Measurements from ENCODE around the gene TUNAR.

The TUNAR gene

DNA sequence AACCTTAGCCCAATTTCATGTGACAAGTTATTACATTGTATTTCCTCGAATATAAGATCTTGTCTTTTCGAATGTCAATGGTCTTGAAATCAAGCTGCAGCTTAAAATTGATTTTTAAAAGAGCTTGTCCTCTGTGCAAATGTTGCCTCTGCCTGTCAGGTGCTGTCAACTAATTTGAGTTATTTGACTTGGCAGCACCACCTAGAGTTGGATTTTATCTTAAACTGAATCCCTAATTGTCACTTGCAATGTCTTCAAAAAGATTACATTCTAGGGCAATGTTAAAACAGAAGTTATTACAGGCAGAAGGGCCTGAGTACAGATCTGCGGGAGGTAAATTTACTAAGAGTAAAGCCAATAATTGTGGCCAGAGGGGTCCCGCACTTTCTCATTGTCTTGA lies 26.2 kb upstream of the TUNAR start:
- H3K27ac ChIP-seq: no peak overlapping the region
- TF ChIP-seq, protein P1, sequence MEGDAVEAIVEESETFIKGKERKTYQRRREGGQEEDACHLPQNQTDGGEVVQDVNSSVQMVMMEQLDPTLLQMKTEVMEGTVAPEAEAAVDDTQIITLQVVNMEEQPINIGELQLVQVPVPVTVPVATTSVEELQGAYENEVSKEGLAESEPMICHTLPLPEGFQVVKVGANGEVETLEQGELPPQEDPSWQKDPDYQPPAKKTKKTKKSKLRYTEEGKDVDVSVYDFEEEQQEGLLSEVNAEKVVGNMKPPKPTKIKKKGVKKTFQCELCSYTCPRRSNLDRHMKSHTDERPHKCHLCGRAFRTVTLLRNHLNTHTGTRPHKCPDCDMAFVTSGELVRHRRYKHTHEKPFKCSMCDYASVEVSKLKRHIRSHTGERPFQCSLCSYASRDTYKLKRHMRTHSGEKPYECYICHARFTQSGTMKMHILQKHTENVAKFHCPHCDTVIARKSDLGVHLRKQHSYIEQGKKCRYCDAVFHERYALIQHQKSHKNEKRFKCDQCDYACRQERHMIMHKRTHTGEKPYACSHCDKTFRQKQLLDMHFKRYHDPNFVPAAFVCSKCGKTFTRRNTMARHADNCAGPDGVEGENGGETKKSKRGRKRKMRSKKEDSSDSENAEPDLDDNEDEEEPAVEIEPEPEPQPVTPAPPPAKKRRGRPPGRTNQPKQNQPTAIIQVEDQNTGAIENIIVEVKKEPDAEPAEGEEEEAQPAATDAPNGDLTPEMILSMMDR (IDR thresholded peaks at IDR 0.05): no peak
- no peak for TF ChIP-seq ZFX (IDR thresholded peaks at IDR 0.05; ENCODE audit: borderline replicate concordance)

DNA sequence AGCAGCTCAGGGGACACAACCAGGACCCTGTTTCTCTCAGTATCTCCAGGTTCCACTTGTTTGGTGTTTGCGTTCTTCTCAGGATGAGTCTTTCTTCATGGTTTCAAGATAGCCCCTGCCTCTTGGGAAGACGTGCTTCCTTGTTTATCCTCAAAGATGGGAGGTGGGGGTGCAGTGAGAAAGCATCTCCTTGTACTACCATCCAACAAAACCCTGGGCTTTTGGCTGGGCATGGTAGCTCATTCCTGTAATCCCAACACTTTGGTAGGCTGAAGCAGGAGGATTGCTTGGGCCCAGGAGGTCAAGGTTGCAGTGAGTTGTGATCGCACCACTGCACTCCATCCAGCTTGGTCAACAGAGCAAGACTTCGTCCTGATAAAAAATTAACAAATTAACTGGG lies 21.0 kb upstream of the TUNAR start:
- H3K27ac ChIP-seq: no peak overlapping the region
- TF ChIP-seq ZFX (IDR thresholded peaks at IDR 0.05; ENCODE audit: borderline replicate concordance): no peak

DNA sequence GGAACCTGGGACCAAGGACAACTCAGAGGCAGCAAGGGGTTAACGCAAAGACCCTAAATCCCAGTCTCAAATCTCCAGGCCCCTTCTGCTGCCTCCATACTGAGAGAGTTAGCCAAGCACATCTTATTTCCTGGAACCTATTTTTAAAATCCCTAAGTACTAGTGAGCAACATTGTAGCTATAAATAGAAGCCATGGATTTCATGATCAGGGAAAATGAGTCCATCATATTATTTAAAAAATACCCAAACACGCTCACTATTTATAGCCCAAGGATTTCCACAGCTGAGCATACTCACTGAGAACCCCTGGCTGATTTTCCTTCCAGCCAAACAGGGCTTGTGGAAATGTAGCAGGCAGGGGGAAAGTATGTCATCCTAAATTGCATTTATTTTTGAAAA lies 19.4 kb upstream of the TUNAR start:
- H3K27ac ChIP-seq: no peak overlapping the region
- no peak for TF ChIP-seq ZFX (IDR thresholded peaks at IDR 0.05; ENCODE audit: borderline replicate concordance)
- TF ChIP-seq, protein P1 (IDR thresholded peaks at IDR 0.05): no peak

GRCh38 chr14:95858893-95859292 lies 17.7 kb upstream of the TUNAR start:
- H3K27ac ChIP-seq: no peak overlapping the region
- TF ChIP-seq ZFX (IDR thresholded peaks at IDR 0.05; ENCODE audit: borderline replicate concordance): no peak
- TF ChIP-seq, protein P1 (IDR thresholded peaks at IDR 0.05): no peak

DNA sequence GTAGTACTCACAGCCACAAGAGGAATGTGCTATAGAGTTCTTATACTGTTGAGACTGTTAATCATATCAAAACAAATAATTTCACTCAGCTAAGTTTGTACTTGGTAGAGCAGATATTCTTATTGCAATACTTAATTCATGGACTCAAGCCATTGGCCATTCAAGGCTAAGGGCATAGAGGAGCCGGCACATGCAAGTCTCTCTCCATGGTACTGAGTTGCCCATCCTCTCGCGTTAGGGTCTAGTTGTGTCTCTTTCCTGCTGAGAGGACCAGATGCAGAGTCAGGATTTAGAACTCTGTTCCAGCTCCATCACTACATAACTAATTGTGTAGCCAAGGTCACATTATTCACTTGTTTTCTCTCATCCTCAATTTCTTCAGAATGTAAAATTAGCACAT lies 14.4 kb upstream of the TUNAR start:
- no peak overlapping the region for H3K27ac ChIP-seq
- no peak for TF ChIP-seq ZFX (IDR thresholded peaks at IDR 0.05; ENCODE audit: borderline replicate concordance)
- TF ChIP-seq, protein P1 (IDR thresholded peaks at IDR 0.05): no peak

DNA sequence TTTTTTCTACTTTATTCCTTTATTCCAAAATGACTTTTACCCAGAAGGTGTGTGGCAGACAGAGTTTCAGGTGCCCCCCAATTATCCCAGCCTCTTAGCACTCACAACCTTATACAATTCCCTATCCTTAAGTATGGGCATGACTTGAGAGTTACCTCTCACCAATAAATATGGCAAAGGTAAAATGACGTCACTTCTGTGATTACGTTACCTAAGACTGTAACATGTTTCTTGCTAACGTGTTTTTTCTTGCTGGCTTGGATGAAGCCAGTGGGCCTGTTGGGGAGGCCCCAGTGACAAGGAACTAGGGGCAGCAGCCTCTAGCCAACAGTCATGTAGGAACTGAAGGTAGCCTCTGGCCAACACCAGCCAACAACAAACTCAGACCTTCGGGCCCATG lies 13.3 kb upstream of the TUNAR start:
- no peak overlapping the region for H3K27ac ChIP-seq
- no peak for TF ChIP-seq ZFX (IDR thresholded peaks at IDR 0.05; ENCODE audit: borderline replicate concordance)
- TF ChIP-seq, protein P1 (IDR thresholded peaks at IDR 0.05): no peak

DNA sequence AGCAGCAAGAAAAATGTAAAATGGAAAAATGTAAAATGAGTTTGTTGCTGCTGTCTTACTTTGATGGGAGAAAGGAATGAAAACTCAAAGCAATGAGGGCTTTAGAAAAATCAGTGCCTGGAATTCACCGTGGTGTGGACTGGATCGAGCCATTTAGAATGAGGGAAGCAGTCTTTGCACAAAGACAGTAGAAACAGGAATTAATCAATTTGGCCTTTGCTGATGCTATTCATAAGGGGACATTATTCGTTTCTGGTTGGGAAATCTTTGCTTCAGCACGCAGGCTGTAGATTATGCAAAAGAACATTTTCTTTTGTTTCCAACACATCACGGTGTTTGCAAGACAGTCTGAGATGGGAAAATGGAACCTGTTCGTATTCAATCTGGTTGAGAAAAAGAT lies 6.9 kb upstream of the TUNAR start:
- no peak for TF ChIP-seq ZFX (IDR thresholded peaks at IDR 0.05; ENCODE audit: borderline replicate concordance)
- TF ChIP-seq, protein P1 (IDR thresholded peaks at IDR 0.05): no peak
- no peak overlapping the region for H3K27ac ChIP-seq

- no peak for TF ChIP-seq ZFX (IDR thresholded peaks at IDR 0.05; ENCODE audit: borderline replicate concordance)
- TF ChIP-seq, protein P1 (IDR thresholded peaks at IDR 0.05): no peak
Observed at GRCh38 chr14:95870772-95871171, 5.9 kb upstream of the TUNAR start.

More at GRCh38 chr14:95870772-95871171, 5.9 kb upstream of the TUNAR start:
- H3K27ac ChIP-seq: no peak overlapping the region
